ENCODE measurements around the gene APMAP.
"Not testable (repeated sequence)": the region's sequence is repeated elsewhere in the genome, so short reads cannot be mapped to it uniquely, and the experiment has no call there.

Gene APMAP

GRCh38 chr20:24929867-24930723, 62.5 kb downstream of the APMAP start:
- DNase-seq: peak; percentile 49

GRCh38 chr20:24929259-24929658, 63.3 kb downstream of the APMAP start:
- DNase-seq: not testable (repeated sequence)

- not testable (repeated sequence) for DNase-seq
Measured at GRCh38 chr20:24920706-24921105, 71.8 kb downstream of the APMAP start.

- not testable (repeated sequence) for DNase-seq
Measured at GRCh38 chr20:24919665-24920064, 72.9 kb downstream of the APMAP start.

GRCh38 chr20:24918579-24919566, 73.7 kb downstream of the APMAP start:
- DNase-seq: no peak

- peak; percentile 44 for DNase-seq
Measured at GRCh38 chr20:24917797-24918578, 74.6 kb downstream of the APMAP start.

GRCh38 chr20:24917056-24917455, 75.5 kb downstream of the APMAP start:
- no peak for DNase-seq

- DNase-seq: no peak
Measured at GRCh38 chr20:24916412-24916811, 76.1 kb downstream of the APMAP start.

GRCh38 chr20:24915892-24916291, 76.7 kb downstream of the APMAP start:
- DNase-seq: no peak

GRCh38 chr20:24915440-24915839, 77.1 kb downstream of the APMAP start:
- DNase-seq: no peak

GRCh38 chr20:24914388-24915241, 77.9 kb downstream of the APMAP start:
- DNase-seq: no peak

- DNase-seq: no peak
Measured at GRCh38 chr20:24913076-24913628, 79.4 kb downstream of the APMAP start.

Data from CD4-positive, alpha-beta T cell treated with Interleukin-10 for 1 hour (primary cell).